Psoas muscle (tissue), 8 donors: ENCODE measurements around the gene PDE8A. TPM values are rescaled to one million over a fixed set of nuclear protein-coding genes. Genes with fewer than 3 reads are reported as not detected.

Source experiments
- ATAC-seq, 4 donors: fragments of 200-7000 bp; cut with Tn5 transposase; one replicate each; pipeline ENCODE4 v1.9.1; 2020; ENCODE audit warnings: moderate library complexity in 3 of 4, mild to moderate bottlenecking in 2 of 4
- DNase-seq, 2 donors: peaks; one replicate each; pipeline ENCODE4 v3.0.0-alpha.2; 2020
- H3K27ac ChIP-seq: fragments of 200-600 bp; one replicate; pipeline ENCODE4 v1.8.0; 2022
- H3K27me3 ChIP-seq, 3 donors: fragments of 200-600 bp in 1 of 3; one replicate each; pipeline versions ENCODE4 v1.6.1 to v1.8.0; 2013 to 2022; ENCODE audit warnings: low read length in 2 of 3, mild to moderate bottlenecking in 2 of 3, moderate library complexity in 1 of 3; ENCODE audit not compliant: insufficient read depth in 3 of 3
- H3K36me3 ChIP-seq, 2 donors: fragments of 200-600 bp in 1 of 2; one replicate each; pipeline versions ENCODE4 v1.6.1 to v1.8.0; 2013 to 2022; ENCODE audit warnings: low read depth in 1 of 2, mild to moderate bottlenecking in 1 of 2, moderate library complexity in 1 of 2; ENCODE audit not compliant: insufficient read depth in 1 of 2
- H3K4me1 ChIP-seq: fragments of 200-600 bp; one replicate; pipeline ENCODE4 v1.8.0; 2022
- H3K4me3 ChIP-seq: fragments of 200-600 bp; one replicate; pipeline ENCODE4 v1.8.0; 2022; ENCODE audit warnings: mild to moderate bottlenecking
- H3K9me3 ChIP-seq: fragments of 200-600 bp; one replicate; pipeline ENCODE4 v1.8.0; 2022
- CTCF ChIP-seq: fragments of 200-600 bp; IDR thresholded peaks from one replicate; pipeline ENCODE4 v1.8.0; 2022; ENCODE audit warnings: antibody characterized with exemption
- WGBS, 3 donors: extraction: QIAGEN DNeasy Blood & Tissue Kit; methylation state at CpG; one replicate each; pipeline versions ENCODE4 v1.1.6 to v1.1.7; 2013; 5-methylcytosine and 5-hydroxymethylcytosine counted together
- intact Hi-C, 2 donors: fragments of 100-400 bp; cut with DNase I; formaldehyde crosslinking; loops; one replicate each; pipeline versions ENCODE4 v1.11.0 to v1.14.2; 2022
- polyA plus RNA-seq, 3 donors: library from polyadenylated mRNA; stranded (reverse); fragments of 200-250 nt; gene quantifications; one replicate each; pipeline ENCODE4 v1.2.3, GENCODE V29; 2013
- total RNA-seq, 4 donors: library from RNA; stranded (reverse); fragmentation: NEBNext Ultra II Directional in 2 of 4; extraction: Animal tissue kit (Norgen Biotek cat#: 25700) in 2 of 4; gene quantifications; one replicate each; pipeline versions ENCODE4 v1.2.1 to v1.2.4, GENCODE V29; 2021 to 2023
- donor health status: healthy with polysubstance abuse.
- donor health status: DM: no; HTN: no; CAD: no; lungs with moderate emphysema.
- donor health status: Bipolar disorder and iron deficiency.
- donor health status: healthy.
- donor health status: DM: yes; HTN: yes; CAD: no.
- donor health status: DM: no; HTN: no; CAD: no.
- donor health status: DM: no; HTN: no; CAD: no.
- donor health status: DM: yes; HTN: yes; CAD: no.

Gene PDE8A
- total and polyA plus RNA-seq, 7 donors: 6.5 to 12.1 (median 10.5) TPM

GRCh38 chr15:85063522-85064079 is 81.9 kb downstream of the PDE8A start:
- H3K27me3 ChIP-seq: no peaks in the 10 kb centered on the region
- H3K9me3 ChIP-seq: peaks cover 12% of the 10 kb centered on the region
- no peak overlapping the region for H3K27ac ChIP-seq
- H3K4me1 ChIP-seq: peaks cover 9% of the 10 kb centered on the region
- peaks cover 0 to 12% of the 10 kb centered on the region in 2 donors for H3K36me3 ChIP-seq
- ATAC-seq: no peak
- TF ChIP-seq CTCF: no peak
- no peak for DNase-seq
- no peak overlapping the region for H3K4me3 ChIP-seq
- 93 to 98% (median 97%) methylated on average over 1 of the region's 1 CpG for WGBS, 3 donors
- intact Hi-C loops: no loop called here

GRCh38 chr15:85064710-85065109 is 83.1 kb downstream of the PDE8A start:
- Histone ChIP-seq H3K27ac (no peak overlapping the region), H3K36me3 (peaks cover 0 to 18% of the 10 kb centered on the region in 2 donors), H3K27me3 (no peaks in the 10 kb centered on the region), H3K4me3 (no peak overlapping the region), H3K4me1 (peaks cover 9% of the 10 kb centered on the region), H3K9me3 (peaks cover 4% of the 10 kb centered on the region)
- intact Hi-C loops: no loop called here
- 100% methylated on average over 1 of the region's 1 CpG for WGBS, 3 donors
- no peak for DNase-seq
- no peak for TF ChIP-seq CTCF
- ATAC-seq: no peak

GRCh38 chr15:85071061-85071460 is 89.4 kb downstream of the PDE8A start:
- peaks cover 2 to 34% of the 10 kb centered on the region in 2 donors for H3K36me3 ChIP-seq
- no peak overlapping the region for H3K4me3 ChIP-seq
- ATAC-seq: no peak
- intact Hi-C loops: no loop called here
- no peaks in the 10 kb centered on the region for H3K27me3 ChIP-seq
- no peak for TF ChIP-seq CTCF
- WGBS, 3 donors: 90 to 100% (median 90%) methylated on average over 2 of the region's 2 CpGs
- H3K4me1 ChIP-seq: no peaks in the 10 kb centered on the region
- H3K9me3 ChIP-seq: no peaks in the 10 kb centered on the region
- no peak overlapping the region for H3K27ac ChIP-seq
- DNase-seq: no peak

GRCh38 chr15:85071504-85071903 is 89.8 kb downstream of the PDE8A start:
- WGBS, 3 donors: 89 to 91% (median 90%) methylated on average over 4 of the region's 4 CpGs
- intact Hi-C loops: no loop called here
- Histone ChIP-seq H3K4me1 (no peaks in the 10 kb centered on the region), H3K36me3 (peaks cover 2 to 37% of the 10 kb centered on the region in 2 donors), H3K4me3 (no peak overlapping the region), H3K27ac (no peak overlapping the region), H3K9me3 (no peaks in the 10 kb centered on the region), H3K27me3 (no peaks in the 10 kb centered on the region)
- TF ChIP-seq CTCF: no peak
- DNase-seq: no peak
- no peak for ATAC-seq

- no peak for TF ChIP-seq CTCF
- Histone ChIP-seq H3K4me1 (no peaks in the 10 kb centered on the region), H3K4me3 (no peak overlapping the region), H3K9me3 (no peaks in the 10 kb centered on the region), H3K27me3 (no peaks in the 10 kb centered on the region), H3K36me3 (peaks cover 2 to 45% of the 10 kb centered on the region in 2 donors), H3K27ac (no peak overlapping the region)
- WGBS, 3 donors: 83 to 88% (median 86%) methylated on average over 4 of the region's 4 CpGs
- DNase-seq (no peak), ATAC-seq (no peak)
- intact Hi-C loops: no loop called here
Measured at GRCh38 chr15:85072917-85073316, 91.3 kb downstream of the PDE8A start.
